Smooth muscle cell (in vitro differentiated cells): Measurements from ENCODE around the gene G6PD. TPM values are rescaled to one million over a fixed set of nuclear protein-coding genes. Genes with fewer than 3 reads are reported as not detected.
"Not testable (repeated sequence)": the region's sequence is repeated elsewhere in the genome, so short reads cannot be mapped to it uniquely, and the experiment has no call there.

ENCODE experiments used
- DNase-seq: peaks from one replicate; lab custom pipeline; 2025; ENCODE audit not compliant: unreplicated experiment; lab: John Stamatoyannopoulos, UW
- H2AFZ ChIP-seq: fragments of 200-600 bp; sonication (generic); 2 replicates; pipeline ENCODE4 v1.6.0; 2016; ENCODE audit warnings: antibody characterized with exemption, low read depth, mild to moderate bottlenecking
- H3F3A ChIP-seq: fragments of 200-600 bp; sonication (generic); 2 replicates; pipeline ENCODE4 v1.6.0; 2017; ENCODE audit warnings: antibody characterized with exemption, low read depth
- H3K27ac ChIP-seq: fragments of 200-600 bp; sonication (generic); 2 replicates; pipeline ENCODE4 v1.5.1; 2016; ENCODE audit warnings: low read depth, mild to moderate bottlenecking
- H3K27me3 ChIP-seq: fragments of 200-600 bp; sonication (generic); 2 replicates; pipeline ENCODE4 v1.6.1; 2016; ENCODE audit warnings: low read depth, mild to moderate bottlenecking
- H3K36me3 ChIP-seq: fragments of 200-600 bp; sonication (generic); 2 replicates; pipeline ENCODE4 v1.5.1; 2016; ENCODE audit warnings: low read depth
- H3K4me1 ChIP-seq: fragments of 200-600 bp; sonication (generic); 2 replicates; pipeline ENCODE4 v1.5.1; 2016; ENCODE audit warnings: low read depth
- H3K4me2 ChIP-seq: fragments of 200-600 bp; sonication (generic); 2 replicates; pipeline ENCODE4 v1.6.0; 2016; ENCODE audit warnings: mild to moderate bottlenecking
- H3K4me3 ChIP-seq: fragments of 200-600 bp; sonication (generic); 2 replicates; pipeline ENCODE4 v1.5.1; 2016; ENCODE audit warnings: mild to moderate bottlenecking
- H3K79me2 ChIP-seq: fragments of 200-600 bp; sonication (generic); 2 replicates; pipeline ENCODE4 v1.6.0; 2016; ENCODE audit warnings: low read depth, mild to moderate bottlenecking
- H3K9ac ChIP-seq: fragments of 200-600 bp; sonication (generic); 2 replicates; pipeline ENCODE4 v1.6.0; 2016; ENCODE audit warnings: low read depth
- H3K9me3 ChIP-seq: fragments of 200-600 bp; sonication (generic); replicated peaks from 2 replicates; pipeline ENCODE4 v1.5.1; 2016; ENCODE audit warnings: low read depth
- H4K20me1 ChIP-seq: fragments of 200-600 bp; sonication (generic); 2 replicates; pipeline ENCODE4 v1.6.0; 2016; ENCODE audit warnings: low read depth
- WGBS: methylation state at CpG from one replicate; pipeline ENCODE4 v1.1.7; 2016; ENCODE audit warnings: low lambda C conversion rate; 5-methylcytosine and 5-hydroxymethylcytosine counted together
- polyA plus RNA-seq: library from polyadenylated mRNA; unstranded; fragments of >200 nt; fragmentation: Nextera tagmentation; extraction: Ambion mirVana; gene quantifications from 2 replicates; pipeline ENCODE4 v1.2.1, GENCODE V29; 2016
- total RNA-seq: library from RNA; depleted of rRNA; stranded (reverse); fragments of >200 nt; gene quantifications from 2 replicates; pipeline ENCODE4 v1.2.3, GENCODE V29; 2014

Gene G6PD
- total and polyA plus RNA-seq, 2 experiments from 2014 or later: 12.9 to 32.9 TPM

- not testable (repeated sequence) for H3K9ac ChIP-seq, H4K20me1 ChIP-seq, H3K4me1 ChIP-seq, H3K9me3 ChIP-seq, H3K36me3 ChIP-seq, DNase-seq, H3F3A ChIP-seq, H3K27me3 ChIP-seq, H3K79me2 ChIP-seq, H3K27ac ChIP-seq, H3K4me3 ChIP-seq, H2AFZ ChIP-seq, H3K4me2 ChIP-seq
- no CpG with 5 or more reads among the region's 11 CpGs for WGBS
Measured at GRCh38 chrX:154570361-154570760, 23.7 kb upstream of the G6PD start.

DNA sequence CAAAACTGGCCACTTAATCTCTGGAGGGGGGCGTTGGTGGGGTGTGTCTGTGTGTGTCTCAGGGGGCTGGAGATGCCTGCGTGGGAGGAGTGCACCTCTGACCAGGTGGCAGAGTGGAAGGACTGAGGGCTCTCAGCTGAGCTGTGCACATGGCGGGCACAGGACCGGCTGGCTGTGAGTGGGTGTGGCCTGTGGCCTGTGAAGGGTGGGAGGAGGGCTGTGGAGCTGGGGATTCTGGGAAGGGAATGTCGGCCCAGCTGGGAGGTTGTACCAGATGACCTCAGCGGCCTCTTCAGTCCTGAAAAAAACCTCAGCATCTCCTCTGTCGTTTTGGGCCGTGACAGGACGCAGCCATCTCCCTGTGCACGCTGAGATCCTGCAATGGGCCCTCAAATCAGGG, 15.6 kb upstream of the G6PD start:
- H3K4me1 ChIP-seq, H3K4me2 ChIP-seq, DNase-seq, H2AFZ ChIP-seq, H4K20me1 ChIP-seq, H3K27me3 ChIP-seq, H3F3A ChIP-seq, H3K4me3 ChIP-seq, H3K9ac ChIP-seq, H3K79me2 ChIP-seq, H3K9me3 ChIP-seq, H3K27ac ChIP-seq, H3K36me3 ChIP-seq: not testable (repeated sequence)
- no CpG with 5 or more reads among the region's 10 CpGs for WGBS

GRCh38 chrX:154560326-154560725, 13.7 kb upstream of the G6PD start:
- not testable (repeated sequence) for H3K9me3 ChIP-seq, H4K20me1 ChIP-seq, H3K4me2 ChIP-seq, H3K27me3 ChIP-seq, H3F3A ChIP-seq, DNase-seq, H3K9ac ChIP-seq, H3K4me3 ChIP-seq, H3K4me1 ChIP-seq, H3K27ac ChIP-seq, H3K36me3 ChIP-seq, H3K79me2 ChIP-seq, H2AFZ ChIP-seq
- 88% methylated on average over 6 of the region's 31 CpGs for WGBS

GRCh38 chrX:154558896-154559295, 12.2 kb upstream of the G6PD start:
- not testable (repeated sequence) for H3K9me3 ChIP-seq, H2AFZ ChIP-seq, H3K9ac ChIP-seq, H3K4me2 ChIP-seq, DNase-seq, H3K27ac ChIP-seq, H3F3A ChIP-seq, H3K36me3 ChIP-seq, H3K4me1 ChIP-seq, H4K20me1 ChIP-seq, H3K27me3 ChIP-seq, H3K4me3 ChIP-seq, H3K79me2 ChIP-seq
- WGBS: 88% methylated on average over 11 of the region's 21 CpGs

- not testable (repeated sequence) for H3K4me1 ChIP-seq, H3K79me2 ChIP-seq, H3F3A ChIP-seq, H3K27ac ChIP-seq, H3K4me3 ChIP-seq, H4K20me1 ChIP-seq, DNase-seq, H3K9me3 ChIP-seq, H3K27me3 ChIP-seq, H2AFZ ChIP-seq, H3K36me3 ChIP-seq, H3K9ac ChIP-seq, H3K4me2 ChIP-seq
- WGBS: 85% methylated on average over 5 of the region's 24 CpGs
Measured at GRCh38 chrX:154558060-154558690, 11.5 kb upstream of the G6PD start.

- H3K9me3 ChIP-seq, H3K9ac ChIP-seq, H3K4me2 ChIP-seq, H4K20me1 ChIP-seq, H3K27ac ChIP-seq, DNase-seq, H3K4me3 ChIP-seq, H3K4me1 ChIP-seq, H2AFZ ChIP-seq, H3K36me3 ChIP-seq, H3F3A ChIP-seq, H3K27me3 ChIP-seq: not testable (repeated sequence)
- H3K79me2 ChIP-seq: peaks cover 26% of the 10 kb centered on the region
- 83% methylated on average over 9 of the region's 18 CpGs for WGBS
Measured at GRCh38 chrX:154552112-154552806, 5.6 kb upstream of the G6PD start.
